Measurements from ENCODE around the gene CELA1.
A peak's percentile ranks its signal among the peaks of the same experiment; 100 is the strongest.

DNA sequence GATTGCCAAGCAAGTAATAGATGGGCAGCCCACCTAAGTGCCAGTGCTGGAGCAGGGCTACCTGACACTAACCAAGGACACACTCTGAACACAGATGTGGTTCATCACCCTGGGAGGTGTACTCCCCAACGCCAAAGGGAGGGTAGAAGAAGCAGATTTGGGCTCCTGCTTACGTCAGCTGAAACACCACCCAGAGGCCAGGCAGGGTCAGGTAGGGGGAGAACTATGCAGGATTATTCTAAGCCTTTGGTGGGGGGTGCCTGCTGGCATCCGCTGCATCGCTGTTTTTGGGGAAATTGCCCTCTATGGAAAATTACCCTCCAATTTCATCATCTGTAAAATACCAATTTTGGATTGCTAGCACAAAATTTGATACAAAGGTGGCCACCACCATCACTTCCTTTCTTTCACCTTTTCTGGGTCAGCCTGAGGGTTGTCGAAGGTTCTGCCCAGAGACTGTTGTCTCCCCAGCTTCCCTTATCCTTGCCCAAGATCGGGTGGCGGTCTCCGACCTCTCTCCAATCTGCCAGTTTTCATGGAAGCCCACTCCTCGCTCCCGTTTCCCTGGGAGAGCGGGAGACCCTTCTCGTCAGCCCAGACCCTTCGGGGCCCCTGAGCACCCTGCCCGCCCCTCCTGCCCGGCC, 23.0 kb downstream of the CELA1 start:
- TF ChIP-seq POLR2AphosphoS5 (IDR thresholded peaks at IDR 0.05; ENCODE audit: low read depth, low read length), result 0 out of 2 replicates have a peak, but pooled peaks have one; percentile 44
- no peak for TF ChIP-seq POLR2A (IDR thresholded peaks at IDR 0.05; ENCODE audit: low read depth, low read length)
- no peak; the same call in 1 of the 2 replicates for TF ChIP-seq TAF1 (IDR thresholded peaks at IDR 0.05; ENCODE audit: low read depth, low read length)
- no peak for TF ChIP-seq PAX5 (IDR thresholded peaks at IDR 0.05; ENCODE audit: insufficient read depth, low read length, severe bottlenecking)
- TF ChIP-seq POU2F2 (IDR thresholded peaks at IDR 0.05; ENCODE audit: low read depth, low read length), result no peak
- TF ChIP-seq SPI1 (IDR thresholded peaks at IDR 0.05; ENCODE audit: low read depth, low read length), result no peak

Data from GM12891 (cell line).